Gastroesophageal sphincter (tissue), 3 donors: ENCODE measurements around the gene LGR4.

Source experiments
- POLR2A ChIP-seq, 2 donors: fragments of 450-650 bp; IDR thresholded peaks; one replicate each; pipeline ENCODE4 v1.6.1; 2017; ENCODE audit warnings: antibody characterized with exemption in 2 of 2, mild to moderate bottlenecking in 2 of 2, moderate library complexity in 1 of 2
- POLR2AphosphoS5 ChIP-seq: sonication (generic); formaldehyde crosslinking; IDR thresholded peaks from one replicate; pipeline ENCODE4 v1.6.1; 2017; ENCODE audit warnings: antibody characterized with exemption
- TF ChIP-seq, protein P1 (sequence below), 4 experiments: fragments of 200-600 bp in 2 of 4; fragments of 450-650 bp in 2 of 4; sonication (generic) in 1 of 4; IDR thresholded peaks; one replicate each; pipeline ENCODE4 v1.5.1; 2017 to 2019; ENCODE audit warnings: antibody characterized with exemption in 4 of 4, mild to moderate bottlenecking in 2 of 4, moderate library complexity in 2 of 4

GRCh38 chr11:27355575-27356104 lies 117.0 kb downstream of the LGR4 start:
- TF ChIP-seq, protein P1, sequence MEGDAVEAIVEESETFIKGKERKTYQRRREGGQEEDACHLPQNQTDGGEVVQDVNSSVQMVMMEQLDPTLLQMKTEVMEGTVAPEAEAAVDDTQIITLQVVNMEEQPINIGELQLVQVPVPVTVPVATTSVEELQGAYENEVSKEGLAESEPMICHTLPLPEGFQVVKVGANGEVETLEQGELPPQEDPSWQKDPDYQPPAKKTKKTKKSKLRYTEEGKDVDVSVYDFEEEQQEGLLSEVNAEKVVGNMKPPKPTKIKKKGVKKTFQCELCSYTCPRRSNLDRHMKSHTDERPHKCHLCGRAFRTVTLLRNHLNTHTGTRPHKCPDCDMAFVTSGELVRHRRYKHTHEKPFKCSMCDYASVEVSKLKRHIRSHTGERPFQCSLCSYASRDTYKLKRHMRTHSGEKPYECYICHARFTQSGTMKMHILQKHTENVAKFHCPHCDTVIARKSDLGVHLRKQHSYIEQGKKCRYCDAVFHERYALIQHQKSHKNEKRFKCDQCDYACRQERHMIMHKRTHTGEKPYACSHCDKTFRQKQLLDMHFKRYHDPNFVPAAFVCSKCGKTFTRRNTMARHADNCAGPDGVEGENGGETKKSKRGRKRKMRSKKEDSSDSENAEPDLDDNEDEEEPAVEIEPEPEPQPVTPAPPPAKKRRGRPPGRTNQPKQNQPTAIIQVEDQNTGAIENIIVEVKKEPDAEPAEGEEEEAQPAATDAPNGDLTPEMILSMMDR (IDR thresholded peaks at IDR 0.05), result no peak
- TF ChIP-seq POLR2AphosphoS5 (no peak), POLR2A (IDR thresholded peaks at IDR 0.05) (no peak)
